H1 (cell line): ENCODE measurements around the gene CARD14. TPM values are rescaled to one million over a fixed set of nuclear protein-coding genes. Genes with fewer than 3 reads are reported as not detected.

Experiments
- BRCA1 ChIP-seq: IDR thresholded peaks from 2 replicates; pipeline ENCODE4 v1.6.1; 2012; ENCODE audit warnings: low read depth, low read length, improper control_type of control experiment
- CBX8 ChIP-seq: fragments of 300-800, 300-1000 bp; sonication (generic); IDR thresholded peaks from 2 replicates; pipeline ENCODE4 v1.7.1; 2016; ENCODE audit warnings: low read depth, low read length, borderline replicate concordance
- GTF2F1 ChIP-seq: IDR thresholded peaks from 2 replicates; pipeline ENCODE4 v1.6.1; 2012; ENCODE audit warnings: low read depth, low read length, improper control_type of control experiment, borderline replicate concordance
- HDAC2 ChIP-seq, 2 experiments: fragments of 300-600 bp in 1 of 2; sonication (generic) in 1 of 2; IDR thresholded peaks; 2 replicates each; pipeline ENCODE4 v1.6.1; 2011 to 2012; ENCODE audit warnings: low read depth in 2 of 2, low read length in 2 of 2, mild to moderate bottlenecking in 2 of 2, moderate library complexity in 2 of 2, borderline replicate concordance in 1 of 2, inconsistent platforms in 1 of 2
- KDM4A ChIP-seq: IDR thresholded peaks from one replicate; pipeline ENCODE4 v1.7.1; 2012; ENCODE audit warnings: low read depth, mild to moderate bottlenecking, moderate library complexity, low read length, inconsistent platforms; ENCODE audit not compliant: severe bottlenecking
- POU5F1 ChIP-seq: IDR thresholded peaks from 2 replicates; pipeline ENCODE4 v1.6.1; 2011; ENCODE audit warnings: low read depth, mild to moderate bottlenecking, low read length, moderate library complexity
- RXRA ChIP-seq: IDR thresholded peaks from 2 replicates; pipeline ENCODE4 v1.6.1; 2011; ENCODE audit warnings: low read depth, mild to moderate bottlenecking, low read length, moderate library complexity; ENCODE audit not compliant: insufficient read depth
- SAP30 ChIP-seq: fragments of 300-600 bp; sonication (generic); IDR thresholded peaks from 2 replicates; pipeline ENCODE4 v1.7.1; 2012; ENCODE audit warnings: low read length, moderate library complexity, mild to moderate bottlenecking, inconsistent platforms; ENCODE audit not compliant: insufficient read depth, insufficient replicate concordance
- SIX5 ChIP-seq: IDR thresholded peaks from 2 replicates; pipeline ENCODE4 v1.6.1; 2011; ENCODE audit warnings: mild to moderate bottlenecking, low read depth, low read length
- SRF ChIP-seq: IDR thresholded peaks from 2 replicates; pipeline ENCODE4 v1.6.1; 2011; ENCODE audit warnings: mild to moderate bottlenecking, low read depth, low read length, moderate library complexity
- TAF1 ChIP-seq: IDR thresholded peaks from 2 replicates; pipeline ENCODE4 v1.6.1; 2011; ENCODE audit warnings: mild to moderate bottlenecking, low read depth, low read length
- TAF7 ChIP-seq: optimal IDR thresholded peaks from 2 replicates; pipeline ENCODE3; 2011; ENCODE audit warnings: low read depth, mild to moderate bottlenecking, inconsistent platforms, low read length, moderate library complexity, borderline replicate concordance
- TEAD4 ChIP-seq: IDR thresholded peaks from 2 replicates; pipeline ENCODE4 v1.6.1; 2012; ENCODE audit warnings: low read depth, low read length, inconsistent platforms, mixed read lengths
- YY1 ChIP-seq: IDR thresholded peaks from 2 replicates; pipeline ENCODE4 v1.6.1; 2011; ENCODE audit warnings: low read depth, mild to moderate bottlenecking, low read length
- polyA plus RNA-seq, 7 experiments: library from polyadenylated mRNA; depleted of rRNA in 3 of 7; stranded (reverse) in 5 of 7; unstranded in 2 of 7; fragments of >200 nt in 5 of 7; fragments of 200-250 nt in 2 of 7; gene quantifications; 1 replicate in 5 of 7; 2 replicates in 1 of 7; 4 replicates in 1 of 7; pipeline versions ENCODE4 v1.2.1 to v1.2.3, GENCODE V29; 2011 to 2013; ENCODE audit warnings: missing spikeins in 2 of 7, mixed read lengths in 2 of 7
- total RNA-seq: library from RNA; stranded (reverse); fragmentation: NEBNext Ultra II Directional; extraction: Animal tissue kit (Norgen Biotek cat#: 25700); gene quantifications from 2 replicates; pipeline ENCODE4 v1.2.1, GENCODE V29; 2021

Gene CARD14
- total and polyA plus RNA-seq, 2 of the 8 experiments (the other 6 are each of a cell fraction or from before 2014, with no cell fraction given): 0.08 TPM; not detected in 1

DNA sequence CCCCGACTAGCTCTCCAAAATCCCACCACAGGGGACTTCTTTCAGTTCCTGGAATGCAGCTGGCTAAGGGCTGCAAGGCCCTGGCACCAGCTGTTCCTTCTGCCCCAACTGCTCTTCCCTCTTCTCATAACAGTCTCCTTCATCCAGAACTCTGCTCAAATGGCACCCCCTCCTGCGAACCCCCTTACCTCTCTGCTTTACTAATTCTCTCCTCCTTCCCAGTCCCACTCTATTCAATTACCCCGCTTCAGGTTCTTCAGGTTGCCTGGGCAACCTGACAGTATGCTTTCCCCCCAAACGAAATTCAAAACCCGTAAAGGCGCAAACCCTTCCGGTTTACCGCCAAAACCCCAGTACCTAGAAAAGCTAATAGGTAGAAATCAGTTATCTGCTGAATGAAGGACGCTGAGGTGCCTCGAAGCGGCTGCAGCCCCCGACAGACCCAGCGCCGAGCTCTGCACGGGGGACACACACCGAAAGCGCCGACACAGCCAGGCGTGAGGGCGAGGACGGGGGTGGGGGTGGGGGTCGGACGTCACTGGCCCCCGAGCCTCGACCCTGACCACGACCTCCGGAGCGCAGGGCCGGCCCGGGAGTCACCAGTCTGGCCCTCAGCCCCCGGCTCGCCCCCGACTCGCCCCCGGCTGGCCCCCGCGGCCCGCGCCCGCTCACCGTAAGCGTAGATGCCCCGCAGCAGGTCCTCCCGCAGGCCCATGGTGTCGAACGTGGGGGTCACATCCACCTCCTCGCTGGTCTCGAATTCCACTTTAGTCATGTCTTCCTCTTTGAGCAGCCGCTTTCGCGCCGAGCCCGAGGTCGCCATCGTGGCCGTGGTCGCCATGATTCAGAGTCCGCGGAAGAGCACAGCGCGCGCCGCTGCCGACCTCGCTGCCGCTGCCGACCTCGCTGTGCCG is 23.5 kb upstream of the CARD14 start (continued):
- no peak for TF ChIP-seq RXRA
- TF ChIP-seq SAP30: peak; percentile 86
- no peak for TF ChIP-seq GTF2F1
- TF ChIP-seq BRCA1: no peak
- peak; percentile 9; the same call in 1 of the 2 replicates for TF ChIP-seq TAF1
- TF ChIP-seq SIX5: no peak
- TF ChIP-seq HDAC2 (IDR thresholded peaks at IDR 0.05; ENCODE audit: borderline replicate concordance in 1 of 2, low read depth in 2 of 2, low read length in 2 of 2): peak in 1 of 2 experiments; percentile 13; a peak in 1 of 4 replicates
- TF ChIP-seq SRF: no peak
- TF ChIP-seq TEAD4: peak; percentile 73; the same call in 1 of the 2 replicates
- no peak for TF ChIP-seq POU5F1
- peak; percentile 57 for TF ChIP-seq TAF7
- peak; percentile 18 for TF ChIP-seq KDM4A
- TF ChIP-seq CBX8: no peak
- peak; percentile 60; the same call in 1 of the 2 replicates for TF ChIP-seq YY1
